Measurements from ENCODE around the gene FOXP1. TPM values are rescaled to one million over a fixed set of nuclear protein-coding genes. Genes with fewer than 3 reads are reported as not detected.
A peak's percentile ranks its signal among the peaks of the same experiment; 100 is the strongest.

Gene FOXP1
- total and polyA plus RNA-seq, 2 of the 13 experiments (the other 11 are each of a cell fraction or from before 2014, with no cell fraction given), result 40.4 to 59.0 TPM

DNA sequence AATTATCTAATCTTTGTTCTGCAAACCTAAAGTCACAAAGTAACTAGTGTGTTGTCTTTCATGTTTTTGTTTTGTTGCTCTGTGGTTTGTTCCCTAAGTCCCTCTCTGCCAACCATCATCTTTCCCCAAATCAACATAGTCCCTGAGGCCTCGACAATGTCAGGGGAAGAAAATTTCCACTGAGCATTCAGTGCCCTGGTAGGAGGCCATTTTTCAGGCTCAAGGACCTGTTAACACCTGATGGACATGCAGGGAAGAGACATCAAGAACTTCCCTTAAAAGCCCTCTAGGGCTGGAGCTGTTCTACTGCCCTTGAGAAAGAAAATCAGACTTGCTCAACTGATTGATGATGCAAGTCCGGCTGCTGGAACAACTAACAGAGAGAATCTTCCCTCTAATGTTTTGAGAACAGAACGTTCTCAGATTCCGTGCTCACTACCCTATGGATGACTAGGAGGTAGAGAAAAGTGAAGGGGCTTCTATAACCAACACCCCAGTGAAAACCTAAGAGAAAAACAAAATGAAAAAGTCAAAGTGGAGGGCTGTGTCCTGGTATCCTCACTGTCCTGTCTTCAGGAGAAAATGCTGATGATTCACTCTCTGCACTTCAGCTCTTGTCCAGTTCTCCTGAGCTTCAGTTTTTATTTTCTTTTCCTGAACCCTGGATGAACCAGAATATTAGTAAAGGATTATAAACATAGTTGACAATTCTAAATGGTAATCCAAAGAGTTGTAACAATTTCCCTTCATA is 373.1 kb downstream of the FOXP1 start (continued):
- TF ChIP-seq, protein P1, sequence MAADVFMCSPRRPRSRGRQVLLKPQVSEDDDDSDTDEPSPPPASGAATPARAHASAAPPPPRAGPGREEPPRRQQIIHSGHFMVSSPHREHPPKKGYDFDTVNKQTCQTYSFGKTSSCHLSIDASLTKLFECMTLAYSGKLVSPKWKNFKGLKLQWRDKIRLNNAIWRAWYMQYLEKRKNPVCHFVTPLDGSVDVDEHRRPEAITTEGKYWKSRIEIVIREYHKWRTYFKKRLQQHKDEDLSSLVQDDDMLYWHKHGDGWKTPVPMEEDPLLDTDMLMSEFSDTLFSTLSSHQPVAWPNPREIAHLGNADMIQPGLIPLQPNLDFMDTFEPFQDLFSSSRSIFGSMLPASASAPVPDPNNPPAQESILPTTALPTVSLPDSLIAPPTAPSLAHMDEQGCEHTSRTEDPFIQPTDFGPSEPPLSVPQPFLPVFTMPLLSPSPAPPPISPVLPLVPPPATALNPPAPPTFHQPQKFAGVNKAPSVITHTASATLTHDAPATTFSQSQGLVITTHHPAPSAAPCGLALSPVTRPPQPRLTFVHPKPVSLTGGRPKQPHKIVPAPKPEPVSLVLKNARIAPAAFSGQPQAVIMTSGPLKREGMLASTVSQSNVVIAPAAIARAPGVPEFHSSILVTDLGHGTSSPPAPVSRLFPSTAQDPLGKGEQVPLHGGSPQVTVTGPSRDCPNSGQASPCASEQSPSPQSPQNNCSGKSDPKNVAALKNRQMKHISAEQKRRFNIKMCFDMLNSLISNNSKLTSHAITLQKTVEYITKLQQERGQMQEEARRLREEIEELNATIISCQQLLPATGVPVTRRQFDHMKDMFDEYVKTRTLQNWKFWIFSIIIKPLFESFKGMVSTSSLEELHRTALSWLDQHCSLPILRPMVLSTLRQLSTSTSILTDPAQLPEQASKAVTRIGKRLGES (CRISPR knock-in tag; IDR thresholded peaks at IDR 0.05; ENCODE audit: borderline replicate concordance), result no peak
- TF ChIP-seq ZIK1 (CRISPR knock-in tag; IDR thresholded peaks at IDR 0.05; ENCODE audit: borderline replicate concordance, low read depth) (no peak), ZNF629 (CRISPR knock-in tag; conservative IDR thresholded peaks at IDR 0.05) (no peak), ZNF224 (CRISPR knock-in tag; IDR thresholded peaks at IDR 0.05) (no peak), SMYD3 (CRISPR knock-in tag; IDR thresholded peaks at IDR 0.05) (0 out of 2 replicates have a peak, but pooled peaks have one; percentile 27), HNRNPUL1 (IDR thresholded peaks at IDR 0.05; ENCODE audit: low read depth, low read length) (no peak), ZC3H13 (CRISPR knock-in tag; IDR thresholded peaks at IDR 0.05) (no peak), ZNF644 (CRISPR knock-in tag; IDR thresholded peaks at IDR 0.05; ENCODE audit: low read depth) (peak; percentile 65; the same call in 1 of the 2 replicates), HMG20A (CRISPR knock-in tag; IDR thresholded peaks at IDR 0.05; ENCODE audit: borderline replicate concordance) (peak; percentile 26; the same call in 1 of the 2 replicates), ZNF577 (CRISPR knock-in tag; IDR thresholded peaks at IDR 0.05; ENCODE audit: borderline replicate concordance, low read depth) (no peak), ZNF652 (CRISPR knock-in tag; IDR thresholded peaks at IDR 0.05; ENCODE audit: borderline replicate concordance, low read depth) (0 out of 2 replicates have a peak, but pooled peaks have one; percentile 31), STAG1 (CRISPR knock-in tag; IDR thresholded peaks at IDR 0.05) (0 out of 2 replicates have a peak, but pooled peaks have one; percentile 8), SOX13 (IDR thresholded peaks at IDR 0.05) (no peak), SOX13 (CRISPR knock-in tag; conservative IDR thresholded peaks at IDR 0.05 in 1 of 2, IDR thresholded peaks at IDR 0.05 in 1 of 2) (peak in 1 of 2 experiments; percentile 71; a peak in 2 of 4 replicates), SMAD3 (CRISPR knock-in tag; IDR thresholded peaks at IDR 0.05) (peak; percentile 44; the same call in 1 of the 2 replicates), IRF2 (CRISPR knock-in tag; IDR thresholded peaks at IDR 0.05) (no peak), KAT8 (CRISPR knock-in tag; IDR thresholded peaks at IDR 0.05) (peak; percentile 30; the same call in 1 of the 2 replicates), AGO2 (optimal IDR thresholded peaks at IDR 0.05; ENCODE audit: low read depth, low read length) (no peak), PHF21A (CRISPR knock-in tag; IDR thresholded peaks at IDR 0.05) (peak; percentile 26; the same call in 1 of the 2 replicates)
- TF ChIP-seq, protein P2, sequence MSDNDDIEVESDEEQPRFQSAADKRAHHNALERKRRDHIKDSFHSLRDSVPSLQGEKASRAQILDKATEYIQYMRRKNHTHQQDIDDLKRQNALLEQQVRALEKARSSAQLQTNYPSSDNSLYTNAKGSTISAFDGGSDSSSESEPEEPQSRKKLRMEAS (IDR thresholded peaks at IDR 0.05), result peak; percentile 22; the same call in 1 of the 2 replicates
- TF ChIP-seq, protein P3, sequence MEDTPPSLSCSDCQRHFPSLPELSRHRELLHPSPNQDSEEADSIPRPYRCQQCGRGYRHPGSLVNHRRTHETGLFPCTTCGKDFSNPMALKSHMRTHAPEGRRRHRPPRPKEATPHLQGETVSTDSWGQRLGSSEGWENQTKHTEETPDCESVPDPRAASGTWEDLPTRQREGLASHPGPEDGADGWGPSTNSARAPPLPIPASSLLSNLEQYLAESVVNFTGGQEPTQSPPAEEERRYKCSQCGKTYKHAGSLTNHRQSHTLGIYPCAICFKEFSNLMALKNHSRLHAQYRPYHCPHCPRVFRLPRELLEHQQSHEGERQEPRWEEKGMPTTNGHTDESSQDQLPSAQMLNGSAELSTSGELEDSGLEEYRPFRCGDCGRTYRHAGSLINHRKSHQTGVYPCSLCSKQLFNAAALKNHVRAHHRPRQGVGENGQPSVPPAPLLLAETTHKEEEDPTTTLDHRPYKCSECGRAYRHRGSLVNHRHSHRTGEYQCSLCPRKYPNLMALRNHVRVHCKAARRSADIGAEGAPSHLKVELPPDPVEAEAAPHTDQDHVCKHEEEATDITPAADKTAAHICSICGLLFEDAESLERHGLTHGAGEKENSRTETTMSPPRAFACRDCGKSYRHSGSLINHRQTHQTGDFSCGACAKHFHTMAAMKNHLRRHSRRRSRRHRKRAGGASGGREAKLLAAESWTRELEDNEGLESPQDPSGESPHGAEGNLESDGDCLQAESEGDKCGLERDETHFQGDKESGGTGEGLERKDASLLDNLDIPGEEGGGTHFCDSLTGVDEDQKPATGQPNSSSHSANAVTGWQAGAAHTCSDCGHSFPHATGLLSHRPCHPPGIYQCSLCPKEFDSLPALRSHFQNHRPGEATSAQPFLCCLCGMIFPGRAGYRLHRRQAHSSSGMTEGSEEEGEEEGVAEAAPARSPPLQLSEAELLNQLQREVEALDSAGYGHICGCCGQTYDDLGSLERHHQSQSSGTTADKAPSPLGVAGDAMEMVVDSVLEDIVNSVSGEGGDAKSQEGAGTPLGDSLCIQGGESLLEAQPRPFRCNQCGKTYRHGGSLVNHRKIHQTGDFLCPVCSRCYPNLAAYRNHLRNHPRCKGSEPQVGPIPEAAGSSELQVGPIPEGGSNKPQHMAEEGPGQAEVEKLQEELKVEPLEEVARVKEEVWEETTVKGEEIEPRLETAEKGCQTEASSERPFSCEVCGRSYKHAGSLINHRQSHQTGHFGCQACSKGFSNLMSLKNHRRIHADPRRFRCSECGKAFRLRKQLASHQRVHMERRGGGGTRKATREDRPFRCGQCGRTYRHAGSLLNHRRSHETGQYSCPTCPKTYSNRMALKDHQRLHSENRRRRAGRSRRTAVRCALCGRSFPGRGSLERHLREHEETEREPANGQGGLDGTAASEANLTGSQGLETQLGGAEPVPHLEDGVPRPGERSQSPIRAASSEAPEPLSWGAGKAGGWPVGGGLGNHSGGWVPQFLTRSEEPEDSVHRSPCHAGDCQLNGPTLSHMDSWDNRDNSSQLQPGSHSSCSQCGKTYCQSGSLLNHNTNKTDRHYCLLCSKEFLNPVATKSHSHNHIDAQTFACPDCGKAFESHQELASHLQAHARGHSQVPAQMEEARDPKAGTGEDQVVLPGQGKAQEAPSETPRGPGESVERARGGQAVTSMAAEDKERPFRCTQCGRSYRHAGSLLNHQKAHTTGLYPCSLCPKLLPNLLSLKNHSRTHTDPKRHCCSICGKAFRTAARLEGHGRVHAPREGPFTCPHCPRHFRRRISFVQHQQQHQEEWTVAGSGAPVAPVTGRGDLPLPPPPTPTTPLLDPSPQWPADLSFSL (CRISPR knock-in tag; IDR thresholded peaks at IDR 0.05), result peak; percentile 35; the same call in 1 of the 2 replicates
